Thyroid gland (tissue), 4 donors: Measurements from ENCODE around the gene MPEG1. TPM values are rescaled to one million over a fixed set of nuclear protein-coding genes. Genes with fewer than 3 reads are reported as not detected.

ENCODE experiments used
- DNase-seq, 2 donors: peaks; one replicate each; pipeline ENCODE4 v3.0.0-alpha.2; 2019
- H3K27ac ChIP-seq, 3 donors: fragments of 200-600 bp; sonication (generic); 1 replicate in 2 of 3; 2 replicates in 1 of 3; pipeline ENCODE4 v1.5.1; 2016 to 2019; ENCODE audit warnings: mild to moderate bottlenecking in 1 of 3, moderate library complexity in 1 of 3
- H3K27me3 ChIP-seq: fragments of 200-600 bp; sonication (generic); one replicate; pipeline ENCODE4 v1.5.1; 2019
- H3K36me3 ChIP-seq, 2 donors: fragments of 200-600 bp; sonication (generic); one replicate each; pipeline ENCODE4 v1.5.1; 2016 to 2019
- H3K4me1 ChIP-seq, 2 donors: fragments of 200-600 bp; sonication (generic); one replicate each; pipeline ENCODE4 v1.5.1; 2017 to 2019
- H3K4me3 ChIP-seq, 3 donors: fragments of 200-600 bp; sonication (generic); replicated peaks in 1 of 3; 1 replicate in 2 of 3; 2 replicates in 1 of 3; pipeline ENCODE4 v1.5.1; 2016; ENCODE audit warnings: mild to moderate bottlenecking in 1 of 3
- H3K9me3 ChIP-seq: fragments of 200-600 bp; sonication (generic); one replicate; pipeline ENCODE4 v1.5.1; 2017
- POLR2A ChIP-seq, 2 donors: fragments of 450-650 bp; IDR thresholded peaks; one replicate each; pipeline ENCODE4 v1.6.1; 2017; ENCODE audit warnings: antibody characterized with exemption in 2 of 2, mild to moderate bottlenecking in 2 of 2, moderate library complexity in 1 of 2
- WGBS, 2 donors: methylation state at CpG; one replicate each; pipeline ENCODE4 v1.1.5; 2017; 5-methylcytosine and 5-hydroxymethylcytosine counted together
- intact Hi-C: fragments of 100-400 bp; cut with DNase I; formaldehyde crosslinking; loops from one replicate; pipeline ENCODE4 v1.15.1; 2023
- total RNA-seq, 4 donors: library from RNA; depleted of rRNA; stranded (reverse); fragments of >200 nt; gene quantifications; one replicate each; pipeline ENCODE4 v1.2.3, GENCODE V29; 2016
- TF ChIP-seq, protein P1 (sequence below), 6 experiments: fragments of 200-600 bp in 3 of 6; fragments of 450-650 bp in 3 of 6; sonication (generic) in 3 of 6; IDR thresholded peaks; one replicate each; pipeline ENCODE4 v1.5.1; 2016 to 2019; ENCODE audit warnings: antibody characterized with exemption in 6 of 6, mild to moderate bottlenecking in 2 of 6, inconsistent platforms in 1 of 6, moderate library complexity in 1 of 6

The MPEG1 gene
- total RNA-seq, 4 donors from 2014 or later = 5.8 to 16.3 (median 11.5) TPM

DNA sequence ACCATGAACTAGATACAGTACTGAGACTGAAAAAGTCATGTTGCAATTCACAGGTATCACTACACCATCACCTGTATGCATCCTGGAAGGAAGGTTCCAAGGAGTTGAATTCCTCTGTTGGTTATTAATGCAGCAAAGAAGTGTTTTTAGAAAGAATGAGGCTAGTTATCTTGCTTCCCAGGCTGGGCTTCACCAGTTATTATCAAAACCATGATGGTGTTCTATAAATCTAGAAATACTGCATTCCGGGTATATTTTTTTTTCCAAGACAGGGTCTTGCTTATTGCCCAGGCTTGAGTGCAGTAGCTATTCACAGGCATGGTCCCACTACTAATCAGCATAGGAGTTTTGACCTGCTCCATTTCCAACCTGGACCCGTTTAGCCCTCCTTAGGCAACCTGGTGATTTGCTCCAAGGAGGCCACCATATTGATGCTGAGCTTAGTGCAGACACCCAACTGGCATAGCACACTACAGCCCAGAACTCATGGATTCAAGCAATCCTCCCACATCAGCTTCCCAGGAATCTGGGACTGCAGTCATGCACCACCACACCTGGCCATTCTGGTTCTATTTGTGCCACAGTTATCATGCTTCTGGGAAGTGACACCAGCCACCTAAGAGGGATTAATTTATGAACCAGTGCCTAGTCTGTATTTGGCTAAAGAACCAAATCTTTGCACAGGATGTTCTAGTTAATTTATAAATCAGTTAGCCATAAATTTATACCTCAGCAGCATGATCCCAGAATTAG is 1.6 kb upstream of the MPEG1 start:
- Histone ChIP-seq H3K4me3 (no peak overlapping the region), H3K36me3 (no peaks in the 10 kb centered on the region), H3K9me3 (no peaks in the 10 kb centered on the region), H3K27ac (no peak overlapping the region), H3K27me3 (no peaks in the 10 kb centered on the region), H3K4me1 (peaks cover 0 to 6% of the 10 kb centered on the region in 2 donors)
- intact Hi-C loops = loop anchor here (5.0 kb wide), 1 partner anchor 73 kb away; no protein-coding TSS in a partner anchor
- TF ChIP-seq, protein P1, sequence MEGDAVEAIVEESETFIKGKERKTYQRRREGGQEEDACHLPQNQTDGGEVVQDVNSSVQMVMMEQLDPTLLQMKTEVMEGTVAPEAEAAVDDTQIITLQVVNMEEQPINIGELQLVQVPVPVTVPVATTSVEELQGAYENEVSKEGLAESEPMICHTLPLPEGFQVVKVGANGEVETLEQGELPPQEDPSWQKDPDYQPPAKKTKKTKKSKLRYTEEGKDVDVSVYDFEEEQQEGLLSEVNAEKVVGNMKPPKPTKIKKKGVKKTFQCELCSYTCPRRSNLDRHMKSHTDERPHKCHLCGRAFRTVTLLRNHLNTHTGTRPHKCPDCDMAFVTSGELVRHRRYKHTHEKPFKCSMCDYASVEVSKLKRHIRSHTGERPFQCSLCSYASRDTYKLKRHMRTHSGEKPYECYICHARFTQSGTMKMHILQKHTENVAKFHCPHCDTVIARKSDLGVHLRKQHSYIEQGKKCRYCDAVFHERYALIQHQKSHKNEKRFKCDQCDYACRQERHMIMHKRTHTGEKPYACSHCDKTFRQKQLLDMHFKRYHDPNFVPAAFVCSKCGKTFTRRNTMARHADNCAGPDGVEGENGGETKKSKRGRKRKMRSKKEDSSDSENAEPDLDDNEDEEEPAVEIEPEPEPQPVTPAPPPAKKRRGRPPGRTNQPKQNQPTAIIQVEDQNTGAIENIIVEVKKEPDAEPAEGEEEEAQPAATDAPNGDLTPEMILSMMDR (IDR thresholded peaks at IDR 0.05) = no peak
- no peak for TF ChIP-seq POLR2A (IDR thresholded peaks at IDR 0.05)
- 91 to 97% methylated on average over 2 of the region's 2 CpGs for WGBS, 2 donors
- no peak for DNase-seq

DNA sequence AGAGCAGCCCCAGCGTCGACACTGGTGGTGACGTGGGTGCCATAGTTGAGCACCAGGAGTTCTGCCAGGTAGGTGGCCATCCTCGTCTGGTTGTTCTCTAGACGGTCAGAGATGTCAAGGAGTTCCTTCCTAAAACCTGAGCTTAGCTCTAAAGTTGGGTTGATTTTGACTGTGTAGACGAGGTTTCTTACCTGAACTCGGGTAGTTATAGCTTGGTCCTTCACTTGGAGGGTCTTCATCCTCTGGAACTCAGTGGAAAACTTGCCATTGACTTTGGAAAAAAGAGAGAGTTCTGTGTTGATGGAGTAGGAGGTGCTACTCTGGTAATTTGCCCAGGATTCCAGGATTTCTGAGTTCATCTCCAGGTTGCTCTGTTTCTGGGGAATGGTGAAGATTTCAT is 505 bp downstream of the MPEG1 start:
- intact Hi-C loops = loop anchor here (5.0 kb wide), 1 partner anchor 75 kb away; no protein-coding TSS in a partner anchor
- Histone ChIP-seq H3K4me3 (no peak overlapping the region), H3K36me3 (no peaks in the 10 kb centered on the region), H3K27me3 (no peaks in the 10 kb centered on the region), H3K4me1 (peaks cover 8 to 21% of the 10 kb centered on the region in 2 donors), H3K9me3 (no peaks in the 10 kb centered on the region), H3K27ac (no peak overlapping the region)
- no peak for DNase-seq
- TF ChIP-seq POLR2A (IDR thresholded peaks at IDR 0.05) = no peak
- TF ChIP-seq, protein P1 (IDR thresholded peaks at IDR 0.05) = no peak
- WGBS, 2 donors = 86 to 94% methylated on average over 7 of the region's 7 CpGs

DNA sequence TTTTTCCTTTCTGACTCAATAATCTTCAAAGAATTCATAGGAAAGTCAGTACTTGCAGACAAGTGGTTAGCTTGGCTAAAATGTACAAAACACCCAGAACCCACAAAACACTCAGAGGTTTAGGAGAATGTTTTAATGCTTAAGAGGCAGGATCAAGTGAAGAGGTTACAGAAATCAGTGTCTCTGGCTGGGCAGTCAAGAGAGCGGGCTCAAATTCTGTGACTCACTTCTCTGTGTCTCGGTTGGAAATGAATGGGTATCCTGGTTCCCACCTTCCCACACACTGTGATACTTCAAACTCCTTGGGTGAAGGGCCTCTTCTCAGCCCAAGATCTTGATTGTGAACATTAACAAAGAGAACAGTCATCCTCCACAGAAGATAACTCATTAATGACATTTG is 3.8 kb downstream of the MPEG1 start:
- intact Hi-C loops = loop anchor here (5.0 kb wide), 1 partner anchor 37 kb away; the partner anchor contains the start of gene DTX4
- no peak overlapping the region for H3K4me3 ChIP-seq
- peaks cover 11% of the 10 kb centered on the region in 2 donors for H3K36me3 ChIP-seq
- DNase-seq = peak; percentile 11 to 48
- TF ChIP-seq POLR2A (IDR thresholded peaks at IDR 0.05) = no peak
- TF ChIP-seq, protein P1 (IDR thresholded peaks at IDR 0.05) = no peak
- H3K27me3 ChIP-seq = no peaks in the 10 kb centered on the region
- peaks cover 8 to 26% of the 10 kb centered on the region in 2 donors for H3K4me1 ChIP-seq
- H3K9me3 ChIP-seq = no peaks in the 10 kb centered on the region
- peak overlapping the region in 2 of 3 donors; percentile 54 to 64 for H3K27ac ChIP-seq
- 24 to 38% methylated on average over 2 of the region's 2 CpGs for WGBS, 2 donors

DNA sequence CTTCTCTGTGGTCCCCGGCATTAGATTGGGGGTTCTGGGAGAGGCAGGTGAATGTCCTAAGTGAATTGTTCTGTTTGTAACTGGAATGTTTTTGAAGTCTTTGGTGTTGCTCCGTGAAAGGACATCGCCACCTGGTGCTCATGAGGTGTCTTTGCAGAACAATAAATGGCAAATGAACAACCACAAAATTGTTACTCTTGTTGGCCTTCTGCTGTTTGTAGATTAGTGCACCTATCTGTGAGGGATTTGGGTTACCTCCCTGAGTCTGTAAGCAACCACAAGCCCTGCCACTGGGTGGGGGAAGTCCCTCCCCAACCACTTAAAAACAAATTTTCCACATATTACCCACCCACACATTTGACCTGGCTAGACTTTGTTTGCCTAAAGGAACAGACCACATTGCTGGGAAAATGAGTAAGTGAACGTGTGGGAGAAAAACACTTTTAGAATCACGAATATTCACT is 4.7 kb downstream of the MPEG1 start:
- peaks cover 11% of the 10 kb centered on the region in 2 donors for H3K36me3 ChIP-seq
- TF ChIP-seq POLR2A (IDR thresholded peaks at IDR 0.05) = peak in 1 of 2 donors; percentile 7
- TF ChIP-seq, protein P1 (IDR thresholded peaks at IDR 0.05) = peak; percentile 28 to 80 (median 76)
- no peaks in the 10 kb centered on the region for H3K9me3 ChIP-seq
- peaks cover 8 to 26% of the 10 kb centered on the region in 2 donors for H3K4me1 ChIP-seq
- peak; percentile 47 to 63 for DNase-seq
- intact Hi-C loops = loop anchor here (5.0 kb wide), 1 partner anchor 36 kb away; the partner anchor contains the start of gene DTX4
- WGBS, 2 donors = 12 to 17% methylated on average over 5 of the region's 5 CpGs
- H3K4me3 ChIP-seq = no peak overlapping the region
- no peaks in the 10 kb centered on the region for H3K27me3 ChIP-seq
- peak overlapping the region in 2 of 3 donors; percentile 54 to 64 for H3K27ac ChIP-seq

DNA sequence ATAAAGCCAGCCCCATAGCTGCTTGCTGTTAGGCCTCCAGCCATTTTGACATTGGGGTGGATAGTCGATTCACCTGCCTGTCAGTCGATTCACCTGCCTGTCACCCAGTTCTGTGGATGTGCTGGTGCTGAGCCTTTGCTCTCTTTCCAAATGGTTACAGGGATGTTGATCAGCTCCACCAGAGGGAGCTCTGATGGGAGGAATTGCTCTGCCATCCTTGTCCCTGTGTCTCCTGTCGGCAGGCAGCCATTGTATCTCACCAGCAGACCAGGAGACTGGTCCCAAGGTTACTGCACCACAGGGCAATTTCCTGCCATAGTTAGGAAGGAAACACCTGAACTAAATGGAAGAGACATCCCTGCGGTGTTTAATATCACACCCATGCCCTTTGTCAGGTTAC is 6.1 kb downstream of the MPEG1 start:
- WGBS, 2 donors = 63 to 76% methylated on average over 4 of the region's 4 CpGs
- H3K4me3 ChIP-seq = no peak overlapping the region
- intact Hi-C loops = loop anchor here (5.0 kb wide), 1 partner anchor 34 kb away; the partner anchor contains the start of gene DTX4
- H3K27ac ChIP-seq = peak overlapping the region in 2 of 3 donors; percentile 54 to 64
- H3K9me3 ChIP-seq = no peaks in the 10 kb centered on the region
- TF ChIP-seq, protein P1 (IDR thresholded peaks at IDR 0.05) = peak in 5 of 6 experiments; percentile 22 to 48 (median 44)
- TF ChIP-seq POLR2A (IDR thresholded peaks at IDR 0.05) = no peak
- peak; percentile 36 to 49 for DNase-seq
- peaks cover 11 to 12% of the 10 kb centered on the region in 2 donors for H3K36me3 ChIP-seq
- peaks cover 8 to 26% of the 10 kb centered on the region in 2 donors for H3K4me1 ChIP-seq
- no peaks in the 10 kb centered on the region for H3K27me3 ChIP-seq
